Neural cell (in vitro differentiated cells): Measurements from ENCODE around the gene BTBD9.

ENCODE experiments used
- CTCF ChIP-seq: fragments of 450-650 bp; IDR thresholded peaks from 2 replicates; pipeline ENCODE4 v1.5.1; 2014; ENCODE audit warnings: antibody characterized with exemption, mild to moderate bottlenecking, moderate library complexity; ENCODE audit not compliant: poor library complexity, severe bottlenecking
- EP300 ChIP-seq: fragments of 450-650 bp; conservative IDR thresholded peaks from 2 replicates; pipeline ENCODE4 v1.6.1; 2014; ENCODE audit warnings: antibody characterized with exemption, mild to moderate bottlenecking, moderate library complexity; ENCODE audit not compliant: poor library complexity, severe bottlenecking
- EZH2 ChIP-seq: fragments of 200-600, 300-800 bp; shearing (Covaris generic), sonication (generic); IDR thresholded peaks from 2 replicates; pipeline ENCODE4 v1.6.1; 2014; ENCODE audit warnings: antibody characterized with exemption, low read length, borderline replicate concordance, mild to moderate bottlenecking; ENCODE audit not compliant: insufficient read depth, poor library complexity, severe bottlenecking
- MXI1 ChIP-seq: fragments of 450-650 bp; conservative IDR thresholded peaks from 2 replicates; pipeline ENCODE4 v1.6.1; 2014; ENCODE audit warnings: antibody characterized with exemption, mild to moderate bottlenecking; ENCODE audit not compliant: poor library complexity, severe bottlenecking
- POLR2AphosphoS5 ChIP-seq: IDR thresholded peaks from 2 replicates; pipeline ENCODE4 v1.6.1; 2012
- RAD21 ChIP-seq: fragments of 450-650 bp; conservative IDR thresholded peaks from 2 replicates; pipeline ENCODE4 v1.6.1; 2014; ENCODE audit warnings: antibody characterized with exemption, mild to moderate bottlenecking, moderate library complexity
- REST ChIP-seq: IDR thresholded peaks from 2 replicates; pipeline ENCODE4 v1.6.1; 2012; ENCODE audit warnings: borderline replicate concordance
- SMC3 ChIP-seq: fragments of 450-650 bp; conservative IDR thresholded peaks from 2 replicates; pipeline ENCODE4 v1.6.1; 2014; ENCODE audit warnings: antibody characterized with exemption, mild to moderate bottlenecking, moderate library complexity; ENCODE audit not compliant: poor library complexity
- TAF1 ChIP-seq: IDR thresholded peaks from 2 replicates; pipeline ENCODE4 v1.6.1; 2012; ENCODE audit warnings: low read depth

GRCh38 chr6:38510205-38510604, 129.5 kb downstream of the BTBD9 start:
- no peak for TF ChIP-seq POLR2AphosphoS5
- no peak for TF ChIP-seq CTCF
- no peak for TF ChIP-seq EZH2
- no peak for TF ChIP-seq EP300
- no peak for TF ChIP-seq TAF1
- no peak for TF ChIP-seq MXI1
- TF ChIP-seq SMC3: no peak
- no peak for TF ChIP-seq REST
- TF ChIP-seq RAD21: no peak
